Endothelial cell of umbilical vein (primary cell): ENCODE measurements around the gene GMEB2. TPM values are rescaled to one million over a fixed set of nuclear protein-coding genes. Genes with fewer than 3 reads are reported as not detected.

ENCODE experiments used
- BruUV-seq: library from RNA; stranded (reverse); fragments of 400-500 nt; replicated peaks from 2 replicates; lab custom pipeline; 2021; lab: Mats Ljungman, UMichigan
- CTCF ChIA-PET: fragments of 300-600, 350-600 bp; sonication (Branson Sonifier 250); formaldehyde crosslinking; loops from one replicate; lab custom pipeline; 2021; ENCODE audit warnings: antibody characterized with exemption, inconsistent platforms; lab: Charles Lee
- POLR2A ChIA-PET: fragments of 300-600, 350-600 bp; sonication (Branson Sonifier 250); formaldehyde crosslinking; loops from one replicate; lab custom pipeline; 2021; ENCODE audit warnings: antibody characterized with exemption, inconsistent platforms; lab: Charles Lee
- DNase-seq: peaks from one replicate; pipeline ENCODE4 v3.0.0-alpha.2; 2011; ENCODE audit warnings: low read depth, low spot score
- FAIRE-seq: peaks from 2 replicates; lab custom pipeline; 2011; peaks lifted over from hg19 to GRCh38; lab: Jason Lieb, UNC
- H2AFZ ChIP-seq: 2 replicates; pipeline ENCODE4 v1.6.0; 2012; ENCODE audit warnings: low read depth, low read length, control low read depth, inconsistent platforms
- H3K27ac ChIP-seq: 2 replicates; pipeline ENCODE4 v1.5.1; 2011; ENCODE audit warnings: low read depth, mild to moderate bottlenecking, control low read depth, low read length, moderate library complexity; ENCODE audit not compliant: insufficient read depth
- H3K27me3 ChIP-seq, 2 experiments: 2 replicates each; pipeline versions ENCODE4 v1.6.0 to v1.6.1; 2011; ENCODE audit warnings: low read length in 2 of 2, mixed read lengths in 1 of 2; ENCODE audit not compliant: control insufficient read depth in 2 of 2, insufficient read depth in 2 of 2
- H3K36me3 ChIP-seq, 2 experiments: 2 replicates in 1 of 2; 3 replicates in 1 of 2; pipeline ENCODE4 v1.5.1; 2011; ENCODE audit warnings: low read length in 2 of 2, mild to moderate bottlenecking in 1 of 2, moderate library complexity in 1 of 2; ENCODE audit not compliant: control insufficient read depth in 2 of 2, insufficient read depth in 2 of 2; ENCODE audit errors: extremely low read depth in 1 of 2
- H3K4me1 ChIP-seq: 3 replicates; pipeline ENCODE4 v1.5.1; 2011; ENCODE audit warnings: mild to moderate bottlenecking, low read length; ENCODE audit not compliant: control insufficient read depth, insufficient read depth; ENCODE audit errors: extremely low read depth
- H3K4me2 ChIP-seq: 2 replicates; pipeline ENCODE4 v1.6.1; 2011; ENCODE audit warnings: low read length, control low read depth, mixed read lengths; ENCODE audit not compliant: insufficient read depth
- H3K4me3 ChIP-seq, 3 experiments: fragments of 200-600 bp in 1 of 3; sonication (generic), shearing (Covaris generic) in 1 of 3; replicated peaks in 1 of 3; 2 replicates each; pipeline ENCODE4 v1.5.1; 2011 to 2016; ENCODE audit warnings: control low read depth in 3 of 3, low read length in 3 of 3, mild to moderate bottlenecking in 2 of 3, inconsistent platforms in 1 of 3, low read depth in 1 of 3, moderate library complexity in 1 of 3; ENCODE audit not compliant: insufficient read depth in 1 of 3
- H3K79me2 ChIP-seq: 2 replicates; pipeline ENCODE4 v1.6.0; 2012; ENCODE audit warnings: low read length, inconsistent platforms; ENCODE audit not compliant: control insufficient read depth, insufficient read depth
- H3K9ac ChIP-seq: replicated peaks from 2 replicates; pipeline ENCODE3; 2011; ENCODE audit warnings: low read length, control low read depth; ENCODE audit not compliant: insufficient read depth; ENCODE audit errors: extremely low read depth
- H3K9me1 ChIP-seq: replicated peaks from 3 replicates; pipeline ENCODE4 v1.6.0; 2011; ENCODE audit warnings: mild to moderate bottlenecking, low read length; ENCODE audit not compliant: control insufficient read depth, insufficient read depth; ENCODE audit errors: extremely low read depth
- H3K9me3 ChIP-seq: replicated peaks from 2 replicates; pipeline ENCODE4 v1.5.1; 2012; ENCODE audit warnings: low read length, inconsistent platforms; ENCODE audit not compliant: control insufficient read depth, insufficient read depth
- H4K20me1 ChIP-seq: replicated peaks from 2 replicates; pipeline ENCODE3; 2011; ENCODE audit warnings: mild to moderate bottlenecking, low read length; ENCODE audit not compliant: control insufficient read depth, insufficient read depth; ENCODE audit errors: extremely low read depth
- CTCF ChIP-seq, 2 donors: IDR thresholded peaks; 1 replicate in 1 of 2; 2 replicates in 1 of 2; pipeline ENCODE4 v1.5.1; 2011; ENCODE audit warnings: low read length in 2 of 2, mild to moderate bottlenecking in 2 of 2, moderate library complexity in 2 of 2, control low read depth in 1 of 2, inconsistent platforms in 1 of 2, low read depth in 1 of 2; ENCODE audit not compliant: insufficient read depth in 1 of 2; ENCODE audit errors: extremely low read depth in 1 of 2
- EZH2 ChIP-seq: IDR thresholded peaks from 2 replicates; pipeline ENCODE4 v1.6.1; 2012; ENCODE audit warnings: borderline replicate concordance, low read depth, mild to moderate bottlenecking, moderate library complexity, low read length, inconsistent platforms; ENCODE audit not compliant: severe bottlenecking
- FOS ChIP-seq: IDR thresholded peaks from 2 replicates; pipeline ENCODE4 v1.6.1; 2011; ENCODE audit warnings: mild to moderate bottlenecking, low read length, moderate library complexity, borderline replicate concordance; ENCODE audit not compliant: insufficient read depth
- GATA2 ChIP-seq: IDR thresholded peaks from 2 replicates; pipeline ENCODE4 v1.7.0; 2011; ENCODE audit warnings: low read depth, mild to moderate bottlenecking, moderate library complexity, mixed read lengths, low read length; ENCODE audit not compliant: insufficient read length, insufficient read depth
- JUN ChIP-seq: IDR thresholded peaks from 2 replicates; pipeline ENCODE4 v1.6.1; 2011; ENCODE audit warnings: borderline replicate concordance, low read depth; ENCODE audit not compliant: insufficient read length, insufficient read depth
- MAX ChIP-seq: IDR thresholded peaks from 2 replicates; pipeline ENCODE4 v1.6.1; 2011; ENCODE audit not compliant: insufficient read depth, insufficient read length
- MYC ChIP-seq: IDR thresholded peaks from one replicate; pipeline ENCODE4 v1.6.1; 2011; ENCODE audit warnings: mild to moderate bottlenecking, low read depth, low read length
- POLR2A ChIP-seq: IDR thresholded peaks from 2 replicates; pipeline ENCODE4 v1.6.1; 2012; ENCODE audit warnings: low read depth, mild to moderate bottlenecking, control low read depth, low read length
- POLR2AphosphoS5 ChIP-seq: IDR thresholded peaks from 2 replicates; pipeline ENCODE4 v1.6.1; 2012; ENCODE audit warnings: low read depth, mild to moderate bottlenecking, control low read depth, low read length, moderate library complexity; ENCODE audit not compliant: insufficient read depth
- dilution Hi-C: fragments of 300-500 bp; cut with MboI; formaldehyde crosslinking; loops from one replicate; pipeline ENCODE4 v1.15.0; 2019; ENCODE audit warnings: low sequenced_read_pairs; ENCODE audit not compliant: extremely low pct_ligation_motif_present
- intact Hi-C: fragments of 100-400 bp; cut with micrococcal nuclease; formaldehyde crosslinking; loops from one replicate; pipeline ENCODE4 v1.10.0; 2022
- polyA plus RNA-seq, 4 experiments: library from polyadenylated mRNA; depleted of rRNA in 3 of 4; stranded (reverse) in 3 of 4; unstranded in 1 of 4; fragments of >200 nt; gene quantifications; 2 replicates each; pipeline versions ENCODE4 v1.2.1 to v1.2.3, GENCODE V29; 2011 to 2012; ENCODE audit warnings: missing spikeins in 1 of 4
- total RNA-seq: library from RNA; stranded (reverse); gene quantifications from 2 replicates; pipeline ENCODE4 v1.2.3, GENCODE V29; 2021

Gene GMEB2
- total and polyA plus RNA-seq, 2 donors (not counting 3 experiments of a cell fraction or from before 2014, with no cell fraction given): 12.7 to 14.1 TPM

GRCh38 chr20:63567136-63567385, 59.8 kb downstream of the GMEB2 start:
- no peak overlapping the region for H3K9ac ChIP-seq
- H3K27me3 ChIP-seq: no peaks in the 10 kb centered on the region
- BruUV-seq: no TSS peak
- no peak overlapping the region for H3K4me3 ChIP-seq
- intact Hi-C loops: no loop called here
- no peaks in the 10 kb centered on the region for H3K9me3 ChIP-seq
- FAIRE-seq (no peak), DNase-seq (no peak)
- TF ChIP-seq JUN (no peak), POLR2AphosphoS5 (no peak), EZH2 (no peak)
- no peaks in the 10 kb centered on the region for H4K20me1 ChIP-seq
- POLR2A ChIA-PET: no interaction called here
- peaks cover 0 to 6% of the 10 kb centered on the region in 2 experiments for H3K36me3 ChIP-seq
- no peaks in the 10 kb centered on the region for H3K4me1 ChIP-seq
- no peak overlapping the region for H3K27ac ChIP-seq
- no peaks in the 10 kb centered on the region for H3K79me2 ChIP-seq
- CTCF ChIA-PET: interaction anchor here (0.9 to 1.4 kb wide), 2 partner anchors 15 to 21 kb away, joined by 3 read pairs; no protein-coding TSS in a partner anchor
- dilution Hi-C loops: no loop called here
- no peak overlapping the region for H3K4me2 ChIP-seq
- no peaks in the 10 kb centered on the region for H3K9me1 ChIP-seq
- no peak overlapping the region for H2AFZ ChIP-seq

- no peaks in the 10 kb centered on the region for H3K9me3 ChIP-seq
- H3K27me3 ChIP-seq: no peaks in the 10 kb centered on the region
- peaks cover 0 to 6% of the 10 kb centered on the region in 2 experiments for H3K36me3 ChIP-seq
- H2AFZ ChIP-seq: no peak overlapping the region
- no peak overlapping the region for H3K4me3 ChIP-seq
- no peaks in the 10 kb centered on the region for H4K20me1 ChIP-seq
- no peak overlapping the region for H3K27ac ChIP-seq
- no peaks in the 10 kb centered on the region for H3K9me1 ChIP-seq
- H3K4me1 ChIP-seq: no peaks in the 10 kb centered on the region
- no peaks in the 10 kb centered on the region for H3K79me2 ChIP-seq
- no TSS peak for BruUV-seq
- no peak for TF ChIP-seq MAX
- TF ChIP-seq POLR2AphosphoS5: no peak
- TF ChIP-seq EZH2: no peak
- TF ChIP-seq JUN: no peak
- no peak for TF ChIP-seq MYC
- TF ChIP-seq GATA2: no peak
- no peak for TF ChIP-seq CTCF (IDR thresholded peaks at IDR 0.05; ENCODE audit: extremely low read depth in 1 of 2, insufficient read depth in 1 of 2, low read depth in 1 of 2, low read length in 2 of 2)
- no peak for TF ChIP-seq FOS
- TF ChIP-seq POLR2A: no peak
- H3K9ac ChIP-seq: no peak overlapping the region
- CTCF ChIA-PET: interaction anchor here (0.9 kb wide), 1 partner anchor 22 kb away, joined by 3 read pairs; no protein-coding TSS in a partner anchor
- FAIRE-seq: no peak
- no peak for DNase-seq
- POLR2A ChIA-PET: no interaction called here
- H3K4me2 ChIP-seq: no peak overlapping the region
- intact Hi-C loops: no loop called here
- dilution Hi-C loops: no loop called here
These were observed 60.3 kb downstream of the GMEB2 start for GRCh38 chr20:63566395-63567135.
